NCI-H1436 (cell line): Measurements from ENCODE around the gene DAAM2.

ENCODE experiments used
- DNase-seq: peaks from one replicate; lab custom pipeline; 2025; lab: John Stamatoyannopoulos, UW

DAAM2 gene

DNA sequence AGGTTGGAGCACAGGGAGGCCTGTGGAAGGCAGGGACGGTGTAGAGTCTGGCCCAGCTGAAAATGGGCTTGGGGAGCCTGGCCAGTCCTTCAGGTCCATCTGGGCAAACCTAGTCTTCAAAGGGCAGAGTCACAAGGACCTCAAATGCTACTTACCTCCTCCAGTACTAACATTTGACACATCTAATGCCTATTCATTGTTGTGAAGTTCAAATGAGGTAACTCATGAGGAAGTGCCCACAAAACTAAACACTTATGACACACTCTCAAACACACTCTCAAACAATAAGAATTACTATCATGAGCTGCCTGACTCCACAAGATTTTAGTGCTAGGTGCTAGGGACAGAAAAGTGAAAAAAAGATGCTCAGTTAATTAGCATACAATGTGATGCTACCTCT lies 27.1 kb downstream of the DAAM2 start:
- no peak for DNase-seq

DNA sequence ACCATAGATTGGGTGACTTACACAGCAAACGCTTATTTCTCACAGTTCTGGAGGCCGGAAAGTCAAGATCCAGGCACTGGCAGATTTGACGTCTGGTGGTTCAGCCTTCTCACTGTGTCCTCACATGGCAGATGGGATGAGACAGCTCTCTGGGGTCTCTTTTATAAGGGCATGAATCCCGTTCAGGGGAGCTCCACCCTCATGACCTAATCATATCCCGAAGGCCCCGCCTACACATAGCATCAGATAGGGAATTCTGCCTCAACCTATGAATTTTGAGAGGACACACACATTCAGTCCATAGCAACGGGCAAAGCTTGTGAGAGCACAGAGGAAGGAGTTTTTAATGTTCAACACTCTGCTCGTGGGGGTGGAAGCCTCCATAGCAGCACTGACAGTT lies 27.5 kb downstream of the DAAM2 start:
- no peak for DNase-seq

DNA sequence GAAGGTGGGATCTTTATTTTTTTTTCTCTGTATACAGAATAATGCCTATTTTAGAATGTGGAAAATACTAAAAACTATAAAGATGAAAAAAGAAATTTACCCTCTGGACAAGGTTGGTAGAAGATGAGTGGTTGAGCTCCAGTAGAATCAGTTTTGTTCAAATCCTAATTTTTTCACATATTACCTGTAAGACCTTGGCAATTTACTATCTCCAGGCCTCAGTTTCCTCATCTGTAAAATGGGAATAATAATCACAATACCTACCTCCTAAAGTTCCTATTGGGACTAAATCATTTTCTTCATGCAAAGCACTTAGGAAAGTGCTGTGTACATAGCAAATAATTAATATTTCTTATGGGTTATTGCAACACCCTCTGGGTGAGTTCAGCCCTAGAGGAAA lies 28.4 kb downstream of the DAAM2 start:
- DNase-seq: no peak

DNA sequence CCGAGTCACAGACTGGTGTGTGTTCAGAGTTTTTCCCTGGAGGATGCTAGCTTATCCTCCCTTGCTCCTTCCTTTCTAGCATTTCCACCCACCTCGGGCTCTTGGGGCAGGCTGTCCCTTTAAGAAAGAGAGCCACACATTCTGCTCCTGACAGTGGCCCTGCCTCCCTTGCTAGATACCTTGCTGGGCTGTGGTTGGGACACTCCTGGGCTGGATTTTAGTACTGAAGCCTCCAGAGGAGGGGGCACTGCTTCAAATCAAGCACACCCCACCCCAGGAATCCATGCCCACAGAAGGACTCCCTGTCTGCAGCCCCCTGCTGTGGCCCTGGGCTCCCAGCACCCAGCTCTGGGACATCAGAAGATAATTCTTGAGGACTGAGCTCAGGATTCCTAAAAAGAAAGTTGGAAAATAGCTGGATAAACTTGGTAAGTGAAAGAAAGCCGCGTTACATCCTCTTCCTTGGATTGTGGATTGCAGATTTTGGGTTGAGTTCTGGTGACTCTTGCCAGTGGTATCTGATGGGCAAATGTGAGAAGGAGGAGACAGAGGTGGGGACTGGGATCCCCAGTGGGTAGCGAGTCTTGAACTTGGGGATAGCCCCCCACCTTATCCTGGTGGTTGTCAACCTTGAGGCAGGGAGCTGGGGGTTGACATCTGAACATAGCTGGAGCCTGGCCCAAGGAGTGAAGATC lies 29.0 kb downstream of the DAAM2 start:
- no peak for DNase-seq

GRCh38 chr6:39821742-39822532 lies 29.8 kb downstream of the DAAM2 start:
- no peak for DNase-seq

DNA sequence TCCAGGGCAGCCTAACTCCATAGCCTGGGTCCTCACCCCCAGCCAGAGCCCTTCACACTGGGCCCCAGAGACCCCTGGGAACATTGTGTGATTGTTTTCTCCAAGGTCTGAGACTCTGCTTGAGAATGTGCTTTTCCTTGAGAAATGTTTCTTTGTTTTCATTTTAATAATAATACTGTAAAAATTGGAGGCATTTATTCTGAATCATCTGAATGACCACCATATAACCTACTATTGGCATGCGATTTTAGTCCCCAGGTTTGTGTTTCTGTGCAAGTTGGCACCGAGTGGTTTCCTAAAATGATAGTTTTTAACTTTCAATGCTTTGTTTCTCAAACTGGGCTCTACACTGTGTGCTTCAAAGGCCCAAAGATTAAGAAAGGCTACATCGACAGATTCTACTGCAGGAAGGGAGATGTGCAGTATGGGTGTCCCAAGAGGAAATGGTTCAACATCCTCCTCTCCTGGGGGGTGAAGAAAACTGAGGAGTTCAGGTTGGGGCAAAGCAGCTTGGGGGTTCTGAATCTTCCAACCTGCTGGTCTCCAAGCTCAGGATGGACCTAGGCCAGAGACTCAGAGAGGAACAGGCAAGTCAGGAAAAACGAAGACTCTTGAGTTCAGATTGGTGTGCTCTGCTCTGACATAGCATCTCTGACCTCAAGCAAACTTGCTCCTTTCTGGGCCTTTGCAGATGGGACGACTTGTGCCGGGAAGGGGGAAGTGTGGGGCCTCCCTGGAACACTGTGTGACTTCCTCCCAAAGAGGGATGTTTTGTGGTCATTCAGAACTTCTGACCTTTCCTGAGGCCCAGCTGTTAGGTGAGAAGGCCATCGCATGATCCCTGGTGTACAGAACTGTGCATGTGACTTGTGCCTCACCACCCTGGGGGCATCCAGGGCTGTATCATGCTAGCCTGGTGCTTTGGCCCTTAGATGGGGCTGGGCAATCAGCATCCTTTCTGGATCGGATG lies 31.0 kb downstream of the DAAM2 start:
- DNase-seq: no peak

- DNase-seq: no peak
Observed at GRCh38 chr6:39824030-39824926, 32.1 kb downstream of the DAAM2 start.

DNA sequence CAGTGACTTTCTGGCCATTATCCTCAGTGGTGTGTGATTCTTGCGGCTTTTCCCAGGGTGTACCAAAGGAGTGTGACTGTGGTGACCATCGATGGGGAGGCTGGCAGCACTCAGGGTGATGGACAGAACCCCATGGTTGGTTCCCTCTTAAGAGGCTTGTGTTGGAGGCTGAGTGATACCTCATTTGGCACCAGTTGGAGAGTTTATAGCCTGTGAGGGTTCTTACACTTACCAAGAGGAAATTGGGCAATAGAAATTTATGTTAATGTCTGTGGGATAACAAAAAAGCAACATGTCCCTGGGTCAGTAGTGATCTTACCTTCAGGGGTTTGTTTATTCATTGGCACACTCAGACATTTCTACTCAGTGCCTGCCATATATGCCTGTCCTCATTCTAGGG lies 37.2 kb downstream of the DAAM2 start:
- no peak for DNase-seq

GRCh38 chr6:39830444-39830843 lies 38.3 kb downstream of the DAAM2 start:
- no peak for DNase-seq

- no peak for DNase-seq
Observed at GRCh38 chr6:39831701-39832100, 39.5 kb downstream of the DAAM2 start.

DNA sequence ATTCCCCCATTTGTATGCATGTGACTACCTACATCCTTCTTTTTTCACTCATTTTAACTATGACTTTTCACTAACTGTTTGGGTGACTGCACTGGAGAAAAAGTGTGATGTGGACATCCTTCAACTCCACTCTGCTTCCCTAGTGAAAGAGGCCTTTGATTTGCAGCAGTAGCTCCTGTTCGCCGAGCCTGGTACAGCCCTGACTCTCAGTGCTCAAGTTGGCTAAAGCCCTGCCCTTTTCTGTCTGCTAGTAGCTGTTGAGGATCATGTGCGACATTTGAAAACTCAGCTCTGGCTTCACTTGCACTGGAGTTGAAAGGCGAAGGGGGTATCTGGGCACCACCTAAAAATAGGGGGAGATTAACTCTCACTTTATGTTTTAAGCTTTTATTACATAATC lies 42.1 kb downstream of the DAAM2 start:
- no peak for DNase-seq

DNA sequence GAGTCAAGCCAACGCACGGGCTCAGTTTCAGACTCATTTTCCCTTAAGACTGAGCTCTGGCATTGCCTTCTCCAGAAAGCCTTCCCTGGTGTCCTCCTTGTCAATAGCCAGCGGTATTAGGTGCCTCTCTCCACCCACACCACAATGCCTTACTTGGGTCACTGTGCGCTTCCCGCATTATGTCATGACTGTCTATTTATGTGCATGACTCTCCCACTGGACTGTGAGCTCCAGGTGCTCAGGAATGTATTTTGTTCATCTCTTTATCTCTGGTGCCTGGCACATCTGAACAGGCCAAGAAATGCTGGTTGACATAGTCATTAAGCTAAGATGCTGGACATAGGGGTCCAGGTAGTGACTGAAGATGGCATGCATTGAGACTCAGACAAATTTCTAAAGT lies 42.7 kb downstream of the DAAM2 start:
- DNase-seq: no peak

DNA sequence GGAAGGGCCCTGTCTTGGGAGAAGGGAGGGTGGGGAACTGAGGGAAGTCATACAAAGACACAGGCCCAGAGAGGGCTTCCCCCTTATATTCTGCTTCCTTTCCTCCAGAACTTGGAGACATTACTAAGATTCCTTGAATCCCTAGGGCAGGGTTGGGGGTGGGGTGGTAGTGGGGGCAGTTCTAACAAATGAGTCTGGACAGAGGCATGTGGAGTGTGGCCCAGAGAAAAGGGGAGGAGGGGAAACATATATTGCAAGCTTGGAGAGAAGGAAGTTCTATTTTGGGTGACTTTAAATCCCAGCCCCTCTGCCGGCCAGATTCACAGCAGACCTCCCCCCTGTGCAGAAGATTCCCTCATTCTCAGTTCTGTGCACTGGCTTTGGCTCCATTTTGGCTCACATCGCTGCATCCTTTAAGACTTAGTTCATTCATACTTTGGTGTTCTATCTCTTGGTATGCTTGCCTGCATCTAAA lies 43.7 kb downstream of the DAAM2 start:
- DNase-seq: no peak

- no peak for DNase-seq
Observed at GRCh38 chr6:39836606-39837005, 44.4 kb downstream of the DAAM2 start.

- no peak for DNase-seq
Observed at GRCh38 chr6:39839445-39839844, 47.3 kb downstream of the DAAM2 start.

- DNase-seq: no peak
Observed at GRCh38 chr6:39840781-39841180, 48.6 kb downstream of the DAAM2 start.

GRCh38 chr6:39841291-39841690 lies 49.1 kb downstream of the DAAM2 start:
- DNase-seq: no peak

GRCh38 chr6:39841923-39842322 lies 49.7 kb downstream of the DAAM2 start:
- DNase-seq: no peak

DNA sequence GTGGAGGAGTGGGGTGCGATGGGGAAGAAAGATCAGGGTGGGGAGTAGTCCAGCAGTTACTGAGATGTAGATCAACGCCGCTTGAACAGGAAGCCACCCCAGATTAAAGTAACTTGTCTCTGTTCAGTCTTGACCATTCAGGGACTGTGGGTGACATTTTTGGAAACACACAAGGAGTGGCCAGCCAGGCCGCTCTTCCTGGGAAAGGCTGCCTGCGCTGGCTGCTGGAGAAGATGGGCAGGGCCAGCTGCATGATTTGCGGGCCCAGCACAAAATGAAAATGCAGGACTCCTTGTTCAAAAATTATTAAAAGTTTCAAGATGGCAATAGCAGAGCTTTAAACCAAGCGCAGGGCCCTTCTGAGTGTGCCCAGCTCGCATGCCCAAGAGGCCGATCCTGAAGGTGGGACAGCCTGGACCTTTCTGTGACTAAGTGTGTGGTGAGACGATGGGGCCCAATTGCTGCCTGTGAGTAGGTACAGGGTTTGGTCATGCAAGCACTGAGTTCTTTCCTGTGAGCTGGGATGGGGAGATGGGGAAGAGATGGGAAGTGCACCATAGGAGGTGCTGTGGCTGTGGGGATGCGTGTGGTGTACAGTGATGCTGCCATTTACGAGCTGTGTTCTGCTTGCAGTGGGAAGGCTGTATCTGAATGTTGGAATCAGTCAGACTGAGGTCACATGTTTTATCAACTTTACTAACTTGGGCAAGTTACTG lies 51.3 kb downstream of the DAAM2 start:
- DNase-seq: no peak

- DNase-seq: no peak
Observed at GRCh38 chr6:39844866-39845265, 52.7 kb downstream of the DAAM2 start.

DNA sequence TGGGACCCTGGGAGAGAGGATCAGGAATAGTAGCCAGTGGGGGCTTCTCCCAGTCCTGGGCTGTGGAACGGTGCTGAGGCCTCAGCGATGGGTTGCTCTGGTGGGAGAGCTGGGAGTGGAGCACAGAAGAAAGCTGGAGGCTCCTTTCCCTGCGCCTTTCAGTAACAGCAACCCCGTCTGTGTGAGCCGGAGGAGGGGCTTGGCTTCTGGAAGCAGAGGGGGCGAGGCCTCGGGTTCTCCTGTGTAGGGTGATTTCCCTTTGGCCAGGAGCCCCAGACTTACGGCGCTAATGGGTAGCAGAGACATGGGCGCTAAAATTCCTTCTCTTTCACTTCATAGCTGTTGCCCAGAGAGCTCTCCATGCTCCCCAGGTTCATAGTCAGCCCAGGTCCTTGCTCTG lies 55.0 kb downstream of the DAAM2 start:
- no peak for DNase-seq
